ENCODE results near the gene SLC17A3.

Gene SLC17A3

GRCh38 chr6:25821341-25821740 is 52.7 kb downstream of the SLC17A3 start:
- no peak overlapping the region for H3K4me3 ChIP-seq (ENCODE audit: low read depth in 1 of 2, low read length in 2 of 2)
- no peaks in the 10 kb centered on the region for H3K79me2 ChIP-seq (ENCODE audit: insufficient read depth, low read length)
- H3K4me2 ChIP-seq (ENCODE audit: insufficient read depth, low read length): no peak overlapping the region
- TF ChIP-seq EZH2 (IDR thresholded peaks at IDR 0.05; ENCODE audit: borderline replicate concordance, low read depth, low read length, severe bottlenecking): no peak
- TF ChIP-seq, protein P1, sequence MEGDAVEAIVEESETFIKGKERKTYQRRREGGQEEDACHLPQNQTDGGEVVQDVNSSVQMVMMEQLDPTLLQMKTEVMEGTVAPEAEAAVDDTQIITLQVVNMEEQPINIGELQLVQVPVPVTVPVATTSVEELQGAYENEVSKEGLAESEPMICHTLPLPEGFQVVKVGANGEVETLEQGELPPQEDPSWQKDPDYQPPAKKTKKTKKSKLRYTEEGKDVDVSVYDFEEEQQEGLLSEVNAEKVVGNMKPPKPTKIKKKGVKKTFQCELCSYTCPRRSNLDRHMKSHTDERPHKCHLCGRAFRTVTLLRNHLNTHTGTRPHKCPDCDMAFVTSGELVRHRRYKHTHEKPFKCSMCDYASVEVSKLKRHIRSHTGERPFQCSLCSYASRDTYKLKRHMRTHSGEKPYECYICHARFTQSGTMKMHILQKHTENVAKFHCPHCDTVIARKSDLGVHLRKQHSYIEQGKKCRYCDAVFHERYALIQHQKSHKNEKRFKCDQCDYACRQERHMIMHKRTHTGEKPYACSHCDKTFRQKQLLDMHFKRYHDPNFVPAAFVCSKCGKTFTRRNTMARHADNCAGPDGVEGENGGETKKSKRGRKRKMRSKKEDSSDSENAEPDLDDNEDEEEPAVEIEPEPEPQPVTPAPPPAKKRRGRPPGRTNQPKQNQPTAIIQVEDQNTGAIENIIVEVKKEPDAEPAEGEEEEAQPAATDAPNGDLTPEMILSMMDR (IDR thresholded peaks at IDR 0.05; ENCODE audit: borderline replicate concordance, extremely low read depth, low read length, poor library complexity, severe bottlenecking): no peak
- H3K27ac ChIP-seq (ENCODE audit: low read length): no peak overlapping the region
- no peak overlapping the region for H2AFZ ChIP-seq (ENCODE audit: low read depth, low read length)
- ATAC-seq (ENCODE audit: insufficient read depth, low read depth) (no peak), DNase-seq (no peak)
- H3K27me3 ChIP-seq (ENCODE audit: insufficient read depth, low read length, poor library complexity): peaks cover 3% of the 10 kb centered on the region
- no peaks in the 10 kb centered on the region for H3K36me3 ChIP-seq (ENCODE audit: insufficient read depth, low read length)
- no peaks in the 10 kb centered on the region for H3K4me1 ChIP-seq (ENCODE audit: insufficient read depth, low read length)
- no peaks in the 10 kb centered on the region for H4K20me1 ChIP-seq (ENCODE audit: insufficient read depth, low read length)
- H3K9me3 ChIP-seq (ENCODE audit: insufficient read depth, low read length, severe bottlenecking): no peaks in the 10 kb centered on the region
- no peak overlapping the region for H3K9ac ChIP-seq (ENCODE audit: low read depth, low read length)

DNA sequence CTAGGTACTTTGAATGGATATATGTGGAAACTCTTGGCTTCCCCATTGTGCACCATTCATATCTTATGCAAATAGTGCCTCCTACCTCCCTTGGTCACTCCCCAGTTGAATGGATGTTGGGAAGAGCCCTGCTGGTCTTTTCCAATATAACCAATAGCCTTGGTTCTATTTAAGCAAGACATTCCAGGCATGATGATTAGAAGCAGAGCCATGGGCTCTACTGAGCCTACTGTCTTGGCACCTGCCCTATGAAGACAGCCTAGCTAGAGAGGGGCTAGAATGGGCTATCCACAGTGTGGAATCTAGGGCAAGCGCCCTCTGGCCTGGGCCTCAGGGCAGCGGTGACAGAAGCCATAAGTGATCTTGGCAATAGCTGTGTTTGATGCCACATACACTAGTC is 57.8 kb downstream of the SLC17A3 start:
- Histone ChIP-seq H3K4me3 (ENCODE audit: low read depth in 1 of 2, low read length in 2 of 2) (no peak overlapping the region), H3K4me1 (ENCODE audit: insufficient read depth, low read length) (no peaks in the 10 kb centered on the region), H3K36me3 (ENCODE audit: insufficient read depth, low read length) (no peaks in the 10 kb centered on the region), H2AFZ (ENCODE audit: low read depth, low read length) (no peak overlapping the region), H4K20me1 (ENCODE audit: insufficient read depth, low read length) (no peaks in the 10 kb centered on the region), H3K4me2 (ENCODE audit: insufficient read depth, low read length) (no peak overlapping the region), H3K27me3 (ENCODE audit: insufficient read depth, low read length, poor library complexity) (no peaks in the 10 kb centered on the region), H3K79me2 (ENCODE audit: insufficient read depth, low read length) (no peaks in the 10 kb centered on the region), H3K27ac (ENCODE audit: low read length) (no peak overlapping the region), H3K9me3 (ENCODE audit: insufficient read depth, low read length, severe bottlenecking) (no peaks in the 10 kb centered on the region), H3K9ac (ENCODE audit: low read depth, low read length) (no peak overlapping the region)
- DNase-seq (no peak), ATAC-seq (ENCODE audit: insufficient read depth, low read depth) (no peak)
- TF ChIP-seq, protein P1 (IDR thresholded peaks at IDR 0.05; ENCODE audit: borderline replicate concordance, extremely low read depth, low read length, poor library complexity, severe bottlenecking): no peak
- no peak for TF ChIP-seq EZH2 (IDR thresholded peaks at IDR 0.05; ENCODE audit: borderline replicate concordance, low read depth, low read length, severe bottlenecking)

DNA sequence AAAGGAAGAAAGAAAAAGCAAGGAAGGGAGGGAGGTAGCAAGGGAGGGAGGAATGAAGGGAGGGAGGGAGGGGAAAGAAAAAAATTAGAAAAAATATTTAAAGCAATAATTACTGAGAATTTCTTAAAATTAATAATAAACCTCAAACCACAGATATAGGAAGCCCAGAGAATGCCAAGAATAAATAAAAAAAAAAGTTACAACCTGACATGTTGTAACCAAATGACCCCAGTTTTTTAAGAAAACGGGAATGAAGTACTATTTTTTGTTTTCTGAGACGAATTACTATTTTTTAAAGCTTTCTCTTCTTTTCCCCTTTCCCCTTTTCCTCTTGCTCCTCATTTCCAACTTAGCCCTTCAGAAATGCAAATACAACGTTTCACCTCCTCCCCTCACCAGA is 58.8 kb downstream of the SLC17A3 start:
- no peak overlapping the region for H3K4me2 ChIP-seq (ENCODE audit: insufficient read depth, low read length)
- no peaks in the 10 kb centered on the region for H3K9me3 ChIP-seq (ENCODE audit: insufficient read depth, low read length, severe bottlenecking)
- H3K9ac ChIP-seq (ENCODE audit: low read depth, low read length): no peak overlapping the region
- H3K36me3 ChIP-seq (ENCODE audit: insufficient read depth, low read length): no peaks in the 10 kb centered on the region
- H3K4me3 ChIP-seq (ENCODE audit: low read depth in 1 of 2, low read length in 2 of 2): no peak overlapping the region
- TF ChIP-seq, protein P1 (IDR thresholded peaks at IDR 0.05; ENCODE audit: borderline replicate concordance, extremely low read depth, low read length, poor library complexity, severe bottlenecking): no peak
- TF ChIP-seq EZH2 (IDR thresholded peaks at IDR 0.05; ENCODE audit: borderline replicate concordance, low read depth, low read length, severe bottlenecking): no peak
- no peaks in the 10 kb centered on the region for H4K20me1 ChIP-seq (ENCODE audit: insufficient read depth, low read length)
- DNase-seq: no peak
- H2AFZ ChIP-seq (ENCODE audit: low read depth, low read length): no peak overlapping the region
- no peak for ATAC-seq (ENCODE audit: insufficient read depth, low read depth)
- no peaks in the 10 kb centered on the region for H3K27me3 ChIP-seq (ENCODE audit: insufficient read depth, low read length, poor library complexity)
- no peaks in the 10 kb centered on the region for H3K79me2 ChIP-seq (ENCODE audit: insufficient read depth, low read length)
- no peak overlapping the region for H3K27ac ChIP-seq (ENCODE audit: low read length)
- H3K4me1 ChIP-seq (ENCODE audit: insufficient read depth, low read length): no peaks in the 10 kb centered on the region

DNA sequence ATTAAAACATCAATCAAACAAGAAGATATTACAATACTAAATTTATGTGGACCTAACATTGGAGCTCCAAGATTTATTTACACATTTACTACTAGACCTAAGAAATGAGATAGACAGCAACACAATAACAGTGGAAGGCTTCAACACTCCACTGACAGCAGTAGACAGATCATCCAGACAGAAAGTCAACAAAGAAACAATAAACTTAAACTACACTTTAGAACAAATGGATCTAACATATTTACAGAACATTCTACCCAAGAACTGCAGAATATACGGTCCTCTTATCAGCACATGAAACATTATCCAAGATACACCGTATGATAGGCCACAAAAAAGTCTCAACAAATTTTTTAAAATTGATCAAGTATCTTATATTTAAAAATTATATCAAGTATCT is 69.2 kb downstream of the SLC17A3 start:
- H3K4me2 ChIP-seq (ENCODE audit: insufficient read depth, low read length): no peak overlapping the region
- H3K27ac ChIP-seq (ENCODE audit: low read length): no peak overlapping the region
- no peaks in the 10 kb centered on the region for H3K4me1 ChIP-seq (ENCODE audit: insufficient read depth, low read length)
- no peaks in the 10 kb centered on the region for H3K27me3 ChIP-seq (ENCODE audit: insufficient read depth, low read length, poor library complexity)
- no peak overlapping the region for H2AFZ ChIP-seq (ENCODE audit: low read depth, low read length)
- no peak overlapping the region for H3K4me3 ChIP-seq (ENCODE audit: low read depth in 1 of 2, low read length in 2 of 2)
- no peak overlapping the region for H3K9ac ChIP-seq (ENCODE audit: low read depth, low read length)
- DNase-seq (no peak), ATAC-seq (ENCODE audit: insufficient read depth, low read depth) (no peak)
- H3K36me3 ChIP-seq (ENCODE audit: insufficient read depth, low read length): no peaks in the 10 kb centered on the region
- no peak for TF ChIP-seq EZH2 (IDR thresholded peaks at IDR 0.05; ENCODE audit: borderline replicate concordance, low read depth, low read length, severe bottlenecking)
- H3K79me2 ChIP-seq (ENCODE audit: insufficient read depth, low read length): no peaks in the 10 kb centered on the region
- H4K20me1 ChIP-seq (ENCODE audit: insufficient read depth, low read length): no peaks in the 10 kb centered on the region
- H3K9me3 ChIP-seq (ENCODE audit: insufficient read depth, low read length, severe bottlenecking): no peaks in the 10 kb centered on the region
